ENCODE results near the gene DAAM2. TPM values are rescaled to one million over a fixed set of nuclear protein-coding genes. Genes with fewer than 3 reads are reported as not detected.

Gene DAAM2
- total and polyA plus RNA-seq, 9 of the 15 experiments (the other 6 are each of a cell fraction or from before 2014, with no cell fraction given): 0.01 to 0.07 TPM; not detected in 7

GRCh38 chr6:39937686-39938333 is 145.6 kb downstream of the DAAM2 start:
- no peak overlapping the region for H2AFZ ChIP-seq (ENCODE audit: low read depth, low read length)
- intact Hi-C loops (cut with micrococcal nuclease): no loop called here
- no peak overlapping the region for H3K4me3 ChIP-seq
- H3K27ac ChIP-seq (ENCODE audit: extremely low read depth, low read depth, low read length): no peak overlapping the region
- H3K79me2 ChIP-seq (ENCODE audit: control insufficient read depth, insufficient read depth, low read length): no peaks in the 10 kb centered on the region
- TF ChIP-seq ZNF316 (IDR thresholded peaks at IDR 0.05) (peak; percentile 84), MAFG (tag; conservative IDR thresholded peaks at IDR 0.05) (peak; percentile 66), ZNF668 (CRISPR knock-in tag; IDR thresholded peaks at IDR 0.05) (0 out of 2 replicates have a peak, but pooled peaks have one; percentile 12), BCOR (IDR thresholded peaks at IDR 0.05) (no peak), C11orf30 (IDR thresholded peaks at IDR 0.05; ENCODE audit: low read depth) (peak; percentile 76; the same call in 1 of the 2 replicates)
- ChIA-PET CTCF (ENCODE audit: low intra/inter-chr PET ratio) (no interaction called here), POLR2A (no interaction called here)
- no peaks in the 10 kb centered on the region for H3K9me3 ChIP-seq (replicated peaks; ENCODE audit: control insufficient read depth, insufficient read depth, low read depth, low read length)
- in situ Hi-C loops (cut with MboI): no loop called here
- BruUV-seq (replicated peaks): no TSS peak
- H4K20me1 ChIP-seq (replicated peaks; ENCODE audit: control insufficient read depth, insufficient read depth, low read length): no peaks in the 10 kb centered on the region
- peaks cover 0 to 4% of the 10 kb centered on the region in 2 experiments; a peak in 1 of 5 replicates for H3K27me3 ChIP-seq (ENCODE audit: control insufficient read depth in 2 of 2, insufficient read depth in 2 of 2, low read length in 2 of 2)
- 7% methylated on average over 3 of the region's 3 CpGs for WGBS (ENCODE audit: insufficient coverage, low coverage, missing lambda C conversion rate)
- peaks cover 8 to 18% of the 10 kb centered on the region in 2 experiments; a peak in 4 of 5 replicates for H3K4me1 ChIP-seq (replicated peaks in 1 of 2; ENCODE audit: control insufficient read depth in 2 of 2, insufficient read depth in 2 of 2, low read length in 2 of 2)
- DNase-seq (ENCODE audit: extremely low read depth in 1 of 4, low spot score in 3 of 4) (no peak), FAIRE-seq (no peak), ATAC-seq (no peak)
- no peaks in the 10 kb centered on the region for H3K9me1 ChIP-seq (ENCODE audit: control insufficient read depth, insufficient read depth, low read length)
- H3K36me3 ChIP-seq (ENCODE audit: control insufficient read depth, insufficient read depth, low read length): no peaks in the 10 kb centered on the region
- H3K9ac ChIP-seq (ENCODE audit: insufficient read depth in 1 of 2, low read depth in 2 of 2, low read length in 2 of 2): no peak overlapping the region
- H3K4me2 ChIP-seq (ENCODE audit: insufficient read depth, low read length): no peak overlapping the region
